PFSK-1 (cell line): Measurements from ENCODE around the gene NUDT2.

Experiments used
- POLR2AphosphoS5 ChIP-seq: IDR thresholded peaks from 2 replicates; pipeline ENCODE4 v1.6.1; 2012; ENCODE audit warnings: low read depth, mild to moderate bottlenecking, control low read depth, low read length, moderate library complexity
- SIN3A ChIP-seq: IDR thresholded peaks from 2 replicates; pipeline ENCODE4 v1.6.1; 2012; ENCODE audit warnings: mild to moderate bottlenecking, low read length, moderate library complexity, borderline replicate concordance; ENCODE audit not compliant: insufficient read depth
- TAF1 ChIP-seq: IDR thresholded peaks from 2 replicates; pipeline ENCODE4 v1.6.1; 2012; ENCODE audit warnings: low read length, control low read depth, borderline replicate concordance; ENCODE audit not compliant: insufficient read depth

DNA sequence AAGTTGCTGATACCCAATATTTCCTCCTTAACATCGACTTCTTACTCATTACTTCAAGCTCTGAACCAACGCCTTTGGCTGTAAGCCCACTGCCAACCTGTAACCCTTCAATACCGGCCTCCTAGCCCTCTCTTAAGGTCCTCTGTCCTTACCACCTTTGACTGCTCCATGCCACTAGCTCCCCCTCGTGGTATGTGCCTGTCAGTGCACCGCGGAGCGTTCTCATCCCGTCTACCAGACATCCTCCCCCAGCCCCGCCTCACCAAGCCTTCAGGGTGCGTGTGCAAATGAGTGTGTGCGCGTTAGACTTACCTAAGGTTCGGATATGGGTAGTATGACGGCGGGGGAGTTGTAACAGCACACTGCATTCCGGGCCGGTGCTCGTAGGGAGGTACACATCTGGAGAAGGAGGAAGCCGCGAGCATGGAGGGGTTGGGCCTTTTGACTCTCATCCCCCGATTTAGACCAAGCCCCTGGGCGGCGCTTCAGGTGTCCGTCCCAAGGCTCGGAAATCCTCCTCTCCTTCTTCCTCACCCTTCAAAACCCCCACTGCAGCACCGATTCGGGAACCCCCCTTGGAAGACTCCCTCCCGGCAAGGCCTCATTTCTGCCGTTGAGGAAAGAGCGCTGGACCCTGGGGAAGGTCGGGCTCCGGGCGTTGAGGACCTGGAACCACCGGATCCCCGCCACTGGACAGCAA, 50.1 kb downstream of the NUDT2 start:
- TF ChIP-seq TAF1 (no peak), POLR2AphosphoS5 (no peak), SIN3A (no peak)
